Psoas muscle (tissue), 8 donors: ENCODE data around the gene CPD. TPM values are rescaled to one million over a fixed set of nuclear protein-coding genes. Genes with fewer than 3 reads are reported as not detected.

Experiments used
- ATAC-seq, 4 donors: fragments of 200-7000 bp; cut with Tn5 transposase; one replicate each; pipeline ENCODE4 v1.9.1; 2020; ENCODE audit warnings: moderate library complexity in 3 of 4, mild to moderate bottlenecking in 2 of 4
- DNase-seq, 2 donors: peaks; one replicate each; pipeline ENCODE4 v3.0.0-alpha.2; 2020
- H3K27ac ChIP-seq: fragments of 200-600 bp; one replicate; pipeline ENCODE4 v1.8.0; 2022
- H3K27me3 ChIP-seq, 3 donors: fragments of 200-600 bp in 1 of 3; one replicate each; pipeline versions ENCODE4 v1.6.1 to v1.8.0; 2013 to 2022; ENCODE audit warnings: low read length in 2 of 3, mild to moderate bottlenecking in 2 of 3, moderate library complexity in 1 of 3; ENCODE audit not compliant: insufficient read depth in 3 of 3
- H3K36me3 ChIP-seq, 2 donors: fragments of 200-600 bp in 1 of 2; one replicate each; pipeline versions ENCODE4 v1.6.1 to v1.8.0; 2013 to 2022; ENCODE audit warnings: low read depth in 1 of 2, mild to moderate bottlenecking in 1 of 2, moderate library complexity in 1 of 2; ENCODE audit not compliant: insufficient read depth in 1 of 2
- H3K4me1 ChIP-seq: fragments of 200-600 bp; one replicate; pipeline ENCODE4 v1.8.0; 2022
- H3K4me3 ChIP-seq: fragments of 200-600 bp; one replicate; pipeline ENCODE4 v1.8.0; 2022; ENCODE audit warnings: mild to moderate bottlenecking
- H3K9me3 ChIP-seq: fragments of 200-600 bp; one replicate; pipeline ENCODE4 v1.8.0; 2022
- WGBS, 3 donors: extraction: QIAGEN DNeasy Blood & Tissue Kit; methylation state at CpG; one replicate each; pipeline versions ENCODE4 v1.1.6 to v1.1.7; 2013; 5-methylcytosine and 5-hydroxymethylcytosine counted together
- intact Hi-C, 2 donors: fragments of 100-400 bp; cut with DNase I; formaldehyde crosslinking; loops; one replicate each; pipeline versions ENCODE4 v1.11.0 to v1.14.2; 2022
- polyA plus RNA-seq, 3 donors: library from polyadenylated mRNA; stranded (reverse); fragments of 200-250 nt; gene quantifications; one replicate each; pipeline ENCODE4 v1.2.3, GENCODE V29; 2013
- total RNA-seq, 4 donors: library from RNA; stranded (reverse); fragmentation: NEBNext Ultra II Directional in 2 of 4; extraction: Animal tissue kit (Norgen Biotek cat#: 25700) in 2 of 4; gene quantifications; one replicate each; pipeline versions ENCODE4 v1.2.1 to v1.2.4, GENCODE V29; 2021 to 2023
- TF ChIP-seq, protein P1 (sequence below): fragments of 200-600 bp; IDR thresholded peaks from one replicate; pipeline ENCODE4 v1.8.0; 2022; ENCODE audit warnings: antibody characterized with exemption
- donor health status: healthy with polysubstance abuse.
- donor health status: DM: no; HTN: no; CAD: no; lungs with moderate emphysema.
- donor health status: Bipolar disorder and iron deficiency.
- donor health status: healthy.
- donor health status: DM: yes; HTN: yes; CAD: no.
- donor health status: DM: no; HTN: no; CAD: no.
- donor health status: DM: no; HTN: no; CAD: no.
- donor health status: DM: yes; HTN: yes; CAD: no.

The CPD gene
- total and polyA plus RNA-seq, 7 donors, result 5.6 to 29.3 (median 18.6) TPM

DNA sequence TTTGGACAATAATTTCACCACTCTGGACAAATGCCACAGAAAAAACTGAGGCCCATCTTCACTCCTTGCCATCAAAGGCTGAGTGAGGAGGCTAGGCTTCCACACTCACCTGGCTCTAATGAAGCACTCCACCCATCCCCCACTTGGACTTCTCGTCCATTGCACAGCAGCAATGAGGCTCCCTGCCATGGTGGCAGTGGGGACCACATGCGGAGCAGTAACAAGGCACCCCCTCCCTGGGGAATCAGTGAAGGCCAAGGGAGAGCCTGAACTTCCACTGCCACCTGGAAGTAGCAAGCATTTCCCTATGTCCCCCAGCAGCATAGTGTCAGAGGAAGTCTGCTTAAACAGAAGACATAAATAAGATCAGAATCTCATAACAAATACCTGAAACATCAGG is 96.5 kb downstream of the CPD start:
- Histone ChIP-seq H3K27me3 (peaks cover 0 to 2% (median 0%) of the 10 kb centered on the region in 3 donors), H3K27ac (no peak overlapping the region), H3K36me3 (peaks cover 0 to 14% of the 10 kb centered on the region in 2 donors), H3K4me1 (peaks cover 21% of the 10 kb centered on the region), H3K9me3 (no peaks in the 10 kb centered on the region), H3K4me3 (no peak overlapping the region)
- intact Hi-C loops, result no loop called here
- ATAC-seq (no peak), DNase-seq (no peak)
- TF ChIP-seq, protein P1, sequence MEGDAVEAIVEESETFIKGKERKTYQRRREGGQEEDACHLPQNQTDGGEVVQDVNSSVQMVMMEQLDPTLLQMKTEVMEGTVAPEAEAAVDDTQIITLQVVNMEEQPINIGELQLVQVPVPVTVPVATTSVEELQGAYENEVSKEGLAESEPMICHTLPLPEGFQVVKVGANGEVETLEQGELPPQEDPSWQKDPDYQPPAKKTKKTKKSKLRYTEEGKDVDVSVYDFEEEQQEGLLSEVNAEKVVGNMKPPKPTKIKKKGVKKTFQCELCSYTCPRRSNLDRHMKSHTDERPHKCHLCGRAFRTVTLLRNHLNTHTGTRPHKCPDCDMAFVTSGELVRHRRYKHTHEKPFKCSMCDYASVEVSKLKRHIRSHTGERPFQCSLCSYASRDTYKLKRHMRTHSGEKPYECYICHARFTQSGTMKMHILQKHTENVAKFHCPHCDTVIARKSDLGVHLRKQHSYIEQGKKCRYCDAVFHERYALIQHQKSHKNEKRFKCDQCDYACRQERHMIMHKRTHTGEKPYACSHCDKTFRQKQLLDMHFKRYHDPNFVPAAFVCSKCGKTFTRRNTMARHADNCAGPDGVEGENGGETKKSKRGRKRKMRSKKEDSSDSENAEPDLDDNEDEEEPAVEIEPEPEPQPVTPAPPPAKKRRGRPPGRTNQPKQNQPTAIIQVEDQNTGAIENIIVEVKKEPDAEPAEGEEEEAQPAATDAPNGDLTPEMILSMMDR, result no peak
- 87 to 92% (median 92%) methylated on average over 2 of the region's 2 CpGs for WGBS, 3 donors

DNA sequence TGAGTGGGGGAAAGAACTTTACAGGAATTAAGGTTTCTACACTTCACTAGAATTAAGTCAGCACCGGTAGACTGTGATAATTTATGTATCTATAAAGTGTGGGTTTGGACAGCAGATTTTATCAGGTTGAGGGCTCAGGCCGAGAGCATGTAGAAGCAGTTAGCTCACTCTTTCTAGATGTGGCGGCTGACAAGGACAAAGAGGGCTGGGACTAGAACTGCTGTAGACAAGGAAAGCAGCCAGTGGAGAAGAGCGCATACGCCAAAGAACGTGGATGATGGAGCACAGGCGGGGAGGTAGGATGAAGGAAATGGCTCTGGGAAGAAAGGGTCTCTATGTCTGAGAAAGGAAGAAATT is 98.0 kb downstream of the CPD start:
- H3K9me3 ChIP-seq, result no peaks in the 10 kb centered on the region
- 17 to 28% (median 22%) methylated on average over 7 of the region's 7 CpGs for WGBS, 3 donors
- peaks cover 0 to 2% (median 0%) of the 10 kb centered on the region in 3 donors for H3K27me3 ChIP-seq
- peak overlapping the region; percentile 75 for H3K4me3 ChIP-seq
- ATAC-seq, result peak; percentile 33 to 49 (median 37)
- intact Hi-C loops, result loop anchor here in 1 of 2 donors (2.0 kb wide), 1 partner anchor 124 kb away; no protein-coding TSS in a partner anchor
- no peak for DNase-seq
- peaks cover 0 to 29% of the 10 kb centered on the region in 2 donors for H3K36me3 ChIP-seq
- peak overlapping the region; percentile 94 for H3K27ac ChIP-seq
- TF ChIP-seq, protein P1, result no peak
- H3K4me1 ChIP-seq, result peaks cover 21% of the 10 kb centered on the region

DNA sequence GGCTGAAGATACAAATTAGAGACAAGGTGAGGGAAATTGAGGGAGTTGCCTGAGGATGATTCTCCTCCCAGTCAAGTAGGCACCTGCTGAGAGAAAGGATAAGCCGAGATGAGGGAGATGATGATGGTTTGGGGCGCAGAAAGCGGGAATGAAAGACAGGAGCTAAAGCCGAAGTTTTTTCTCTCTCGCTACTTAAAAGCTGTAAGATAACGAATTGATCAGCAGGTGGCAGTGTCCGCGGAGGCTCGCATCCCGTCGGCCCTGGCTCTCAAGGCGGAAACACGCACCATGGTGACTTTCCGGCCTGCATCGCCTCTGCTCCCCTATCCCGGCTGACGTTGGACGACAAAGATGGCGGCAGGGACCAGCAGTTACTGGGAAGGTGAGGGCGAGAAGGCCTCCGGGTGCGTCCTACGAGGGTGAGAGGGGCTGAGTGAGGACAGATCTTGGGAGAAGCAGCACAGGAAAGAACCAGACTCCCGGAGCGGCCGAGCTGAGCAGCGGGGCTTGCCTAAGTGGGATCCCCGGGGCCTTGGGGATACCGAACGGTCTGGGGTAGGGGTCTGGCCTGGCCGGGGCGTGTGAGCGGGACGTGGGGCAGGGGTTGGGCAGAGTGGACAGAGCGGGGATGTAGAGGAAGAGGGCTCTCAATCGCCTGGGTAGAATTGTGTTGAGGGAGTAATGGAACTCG is 98.5 kb downstream of the CPD start, which contains the start of gene GOSR1:
Gene GOSR1, plus strand, starts transcription at position 326 of the 691 bp plus-strand sequence. Its CDS starts 26 bp downstream, at position 352.
- H3K36me3 ChIP-seq, result peaks cover 0 to 34% of the 10 kb centered on the region in 2 donors
- TF ChIP-seq, protein P1, result peak; percentile 75
- DNase-seq (peak; percentile 93 to 96), ATAC-seq (peak; percentile 99 to 100 (median 100))
- H3K4me3 ChIP-seq, result peak within 1 kb of the TSS; percentile 75
- peaks cover 22% of the 10 kb centered on the region for H3K4me1 ChIP-seq
- H3K27ac ChIP-seq, result peak within 1 kb of the TSS; percentile 94
- no peaks in the 10 kb centered on the region for H3K9me3 ChIP-seq
- H3K27me3 ChIP-seq, result peaks cover 0 to 2% (median 0%) of the 10 kb centered on the region in 3 donors
- intact Hi-C loops, result loop anchor here in 1 of 2 donors (2.0 kb wide), 1 partner anchor 124 kb away; no protein-coding TSS in a partner anchor
- 0 to 1% (median 1%) methylated on average over 37 of the region's 37 CpGs for WGBS, 3 donors

DNA sequence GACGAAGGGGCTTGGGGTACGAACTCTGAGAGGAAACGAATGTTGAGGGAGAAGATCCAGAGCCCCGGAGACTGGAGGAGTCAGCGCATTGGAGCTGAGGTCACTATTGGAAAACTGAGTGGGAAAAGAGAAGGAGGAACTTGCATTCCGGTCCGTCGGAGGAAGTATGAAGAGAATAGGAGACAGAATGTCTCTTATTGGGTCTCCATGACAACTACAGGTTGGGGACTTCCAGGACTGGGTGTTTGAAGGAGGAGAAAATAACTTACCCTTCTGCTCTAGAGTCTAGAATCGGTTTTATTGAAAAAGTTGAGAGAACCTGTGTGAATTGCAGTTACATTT is 99.0 kb downstream of the CPD start:
- TF ChIP-seq, protein P1, result no peak
- Histone ChIP-seq H3K27me3 (no peaks in the 10 kb centered on the region), H3K9me3 (no peaks in the 10 kb centered on the region), H3K36me3 (peaks cover 0 to 40% of the 10 kb centered on the region in 2 donors), H3K4me1 (peaks cover 25% of the 10 kb centered on the region), H3K4me3 (peak overlapping the region; percentile 75), H3K27ac (peak overlapping the region; percentile 94)
- DNase-seq (no peak), ATAC-seq (peak in 3 of 4 donors; percentile 11 to 32 (median 13))
- 0 to 1% (median 0%) methylated on average over 9 of the region's 9 CpGs for WGBS, 3 donors
- intact Hi-C loops, result loop anchor here in 1 of 2 donors (2.0 kb wide), 1 partner anchor 123 kb away; no protein-coding TSS in a partner anchor
